K562 (cell line): ENCODE results near the gene NUDT22. TPM values are rescaled to one million over a fixed set of nuclear protein-coding genes. Genes with fewer than 3 reads are reported as not detected.

Experiments used
- ADNP ChIP-seq: fragments of 200-800 bp; sonication (Bioruptor generic); IDR thresholded peaks from 2 replicates; pipeline ENCODE4 v1.6.1; 2016; ENCODE audit warnings: missing genetic modification characterization, missing compliant biosample characterization
- ESRRA ChIP-seq: fragments of 450-650 bp; IDR thresholded peaks from 2 replicates; pipeline ENCODE4 v1.6.1; 2014; ENCODE audit warnings: low read depth, mild to moderate bottlenecking, moderate library complexity, borderline replicate concordance
- GTF2E2 ChIP-seq: fragments of 200-800 bp; sonication (Bioruptor generic); IDR thresholded peaks from 2 replicates; pipeline ENCODE4 v1.6.1; 2016; ENCODE audit warnings: missing genetic modification characterization, missing compliant biosample characterization
- JUN ChIP-seq, 2 experiments: sonication (generic) in 1 of 2; formaldehyde crosslinking in 1 of 2; IDR thresholded peaks; 2 replicates each; pipeline versions ENCODE4 v1.6.1 to v1.8.0; 2012 to 2022; ENCODE audit warnings: borderline replicate concordance in 2 of 2, mild to moderate bottlenecking in 2 of 2, improper control_type of control experiment in 1 of 2, low read depth in 1 of 2, low read length in 1 of 2, missing genetic modification reagents in 1 of 2
- KAT7 ChIP-seq: sonication (generic); formaldehyde crosslinking; IDR thresholded peaks from 2 replicates; pipeline ENCODE4 v1.8.0; 2022; ENCODE audit warnings: missing genetic modification reagents, mild to moderate bottlenecking, borderline replicate concordance
- KDM1A ChIP-seq, 2 experiments: fragments of 450-650 bp; IDR thresholded peaks; 2 replicates each; pipeline ENCODE4 v1.6.1; 2016; ENCODE audit warnings: mild to moderate bottlenecking in 2 of 2
- MYNN ChIP-seq, 2 experiments: sonication (generic); formaldehyde crosslinking in 1 of 2; IDR thresholded peaks; 2 replicates each; pipeline versions ENCODE4 v1.5.0 to v1.6.1; 2016 to 2020; ENCODE audit warnings: antibody characterized with exemption in 1 of 2, missing genetic modification reagents in 1 of 2
- NR2C1 ChIP-seq, 2 experiments: fragments of 450-650 bp; IDR thresholded peaks; 2 replicates each; pipeline ENCODE4 v1.6.1; 2017; ENCODE audit warnings: mild to moderate bottlenecking in 2 of 2, antibody characterized with exemption in 1 of 2, inconsistent platforms in 1 of 2, missing compliant biosample characterization in 1 of 2, missing genetic modification characterization in 1 of 2
- PATZ1 ChIP-seq: fragments of 250-450 bp; sonication (Bioruptor Pico); IDR thresholded peaks from 2 replicates; pipeline ENCODE4 v1.5.0; 2020; ENCODE audit warnings: mild to moderate bottlenecking, borderline replicate concordance
- SIN3A ChIP-seq, 2 experiments: fragments of 150-350 bp in 1 of 2; IDR thresholded peaks; 2 replicates each; pipeline ENCODE4 v1.6.1; 2011 to 2016; ENCODE audit warnings: borderline replicate concordance in 2 of 2, low read depth in 2 of 2, low read length in 2 of 2, mild to moderate bottlenecking in 2 of 2, moderate library complexity in 2 of 2; ENCODE audit not compliant: control insufficient read depth in 1 of 2
- SIN3B ChIP-seq: fragments of 450-650 bp; IDR thresholded peaks from 2 replicates; pipeline ENCODE4 v1.6.1; 2017; ENCODE audit warnings: low read depth, mild to moderate bottlenecking, moderate library complexity
- SRSF1 ChIP-seq: fragments of 200-400 bp; formaldehyde crosslinking; IDR thresholded peaks from 2 replicates; pipeline ENCODE4 v1.6.1; 2017; ENCODE audit warnings: mild to moderate bottlenecking, low read depth, low read length, moderate library complexity
- TEAD4 ChIP-seq, 2 experiments: sonication (generic) in 1 of 2; formaldehyde crosslinking in 1 of 2; IDR thresholded peaks; 2 replicates each; pipeline versions ENCODE4 v1.6.1 to v1.8.0; 2012 to 2022; ENCODE audit warnings: borderline replicate concordance in 1 of 2, inconsistent platforms in 1 of 2, low read length in 1 of 2, mild to moderate bottlenecking in 1 of 2, missing genetic modification reagents in 1 of 2
- ZBTB7A ChIP-seq: IDR thresholded peaks from 2 replicates; pipeline ENCODE4 v1.6.1; 2011; ENCODE audit warnings: low read depth, mild to moderate bottlenecking, low read length, moderate library complexity, borderline replicate concordance; ENCODE audit not compliant: control insufficient read depth
- ZFPM2 ChIP-seq: fragments of 250-450 bp; sonication (Bioruptor Pico); IDR thresholded peaks from 2 replicates; pipeline ENCODE4 v1.5.1; 2022; ENCODE audit warnings: mild to moderate bottlenecking
- ZNF217 ChIP-seq: sonication (generic); formaldehyde crosslinking; IDR thresholded peaks from 2 replicates; pipeline ENCODE4 v1.8.0; 2022; ENCODE audit warnings: mild to moderate bottlenecking, missing genetic modification reagents
- ZNF3 ChIP-seq: fragments of 250-450 bp; sonication (Bioruptor Pico); IDR thresholded peaks from 2 replicates; pipeline ENCODE4 v1.5.0; 2021; ENCODE audit warnings: mild to moderate bottlenecking, moderate library complexity
- ZNF436 ChIP-seq: fragments of 250-450, 450-650 bp; sonication (Bioruptor Pico); formaldehyde crosslinking; IDR thresholded peaks from 2 replicates; pipeline ENCODE4 v1.7.0; 2020; ENCODE audit warnings: mild to moderate bottlenecking
- polyA plus RNA-seq, 8 experiments: library from polyadenylated mRNA; depleted of rRNA in 4 of 8; stranded (reverse) in 5 of 8; unstranded in 3 of 8; fragments of >200 nt; fragmentation: Nextera tagmentation in 2 of 8; fragmentation: Illumina TruSeq in 1 of 8; extraction: Ambion mirVana in 2 of 8; extraction: Trizol in 1 of 8; gene quantifications; 2 replicates each; pipeline versions ENCODE4 v1.2.1 to v1.2.3, GENCODE V29; 2011 to 2014; ENCODE audit warnings: inconsistent platforms in 1 of 8, missing spikeins in 1 of 8
- total RNA-seq, 7 experiments: library from RNA; depleted of rRNA in 6 of 7; stranded (reverse); fragments of >200 nt in 6 of 7; fragmentation: Illumina TruSeq in 2 of 7; extraction: Trizol in 2 of 7; gene quantifications; 2 replicates each; pipeline versions ENCODE4 v1.2.1 to v1.2.3, GENCODE V29; 2011 to 2021; ENCODE audit warnings: low replicate concordance in 1 of 7
- TF ChIP-seq, protein P1 (sequence below): fragments of 250-450 bp; sonication (Bioruptor Pico); IDR thresholded peaks from 2 replicates; pipeline ENCODE4 v1.8.0; 2021; ENCODE audit warnings: borderline replicate concordance, mild to moderate bottlenecking, moderate library complexity; ENCODE audit not compliant: poor library complexity, severe bottlenecking
- TF ChIP-seq, protein P2 (sequence below): sonication (generic); formaldehyde crosslinking; IDR thresholded peaks from 2 replicates; pipeline ENCODE4 v1.8.0; 2022; ENCODE audit warnings: mild to moderate bottlenecking, missing genetic modification reagents, borderline replicate concordance

Gene NUDT22
- total and polyA plus RNA-seq, 9 of the 15 experiments (the other 6 are each of a cell fraction or from before 2014, with no cell fraction given): 6.3 to 92.6 (median 37.4) TPM

- no peak for TF ChIP-seq SIN3A (IDR thresholded peaks at IDR 0.05; ENCODE audit: borderline replicate concordance in 2 of 2, control insufficient read depth in 1 of 2, low read depth in 2 of 2, low read length in 2 of 2)
- peak; percentile 78 for TF ChIP-seq MYNN (IDR thresholded peaks at IDR 0.05)
- no peak for TF ChIP-seq MYNN (CRISPR knock-in tag; IDR thresholded peaks at IDR 0.05)
- TF ChIP-seq SRSF1: no peak
- TF ChIP-seq ZNF217 (CRISPR knock-in tag): no peak
- no peak for TF ChIP-seq NR2C1 (IDR thresholded peaks at IDR 0.05)
- peak; percentile 70 for TF ChIP-seq NR2C1 (tag; IDR thresholded peaks at IDR 0.05)
- TF ChIP-seq TEAD4 (IDR thresholded peaks at IDR 0.05; ENCODE audit: low read length): no peak; the same call in 1 of the 2 replicates
- TF ChIP-seq TEAD4 (CRISPR knock-in tag; IDR thresholded peaks at IDR 0.05; ENCODE audit: borderline replicate concordance): 0 out of 2 replicates have a peak, but pooled peaks have one; percentile 36
- peak; percentile 53; the same call in 1 of the 2 replicates for TF ChIP-seq GTF2E2 (tag)
- TF ChIP-seq KDM1A (IDR thresholded peaks at IDR 0.05): peak; percentile 29 to 57; a peak in 1 of 4 replicates
- TF ChIP-seq ZFPM2: 0 out of 2 replicates have a peak, but pooled peaks have one; percentile 14
- TF ChIP-seq KAT7 (CRISPR knock-in tag): peak; percentile 82; the same call in 1 of the 2 replicates
- TF ChIP-seq, protein P1, sequence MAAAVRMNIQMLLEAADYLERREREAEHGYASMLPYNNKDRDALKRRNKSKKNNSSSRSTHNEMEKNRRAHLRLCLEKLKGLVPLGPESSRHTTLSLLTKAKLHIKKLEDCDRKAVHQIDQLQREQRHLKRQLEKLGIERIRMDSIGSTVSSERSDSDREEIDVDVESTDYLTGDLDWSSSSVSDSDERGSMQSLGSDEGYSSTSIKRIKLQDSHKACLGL: no peak
- 0 out of 2 replicates have a peak, but pooled peaks have one; percentile 10 for TF ChIP-seq SIN3B
- TF ChIP-seq PATZ1: peak; percentile 57; the same call in 1 of the 2 replicates
- peak; percentile 83 for TF ChIP-seq ESRRA
- TF ChIP-seq ZNF436: peak; percentile 99
- peak; percentile 54; the same call in 1 of the 2 replicates for TF ChIP-seq ADNP
- TF ChIP-seq JUN (IDR thresholded peaks at IDR 0.05; ENCODE audit: borderline replicate concordance, low read depth, low read length): peak; percentile 17; the same call in 1 of the 2 replicates
- no peak for TF ChIP-seq JUN (CRISPR knock-in tag; IDR thresholded peaks at IDR 0.05; ENCODE audit: borderline replicate concordance)
- TF ChIP-seq ZBTB7A: peak; percentile 48; the same call in 1 of the 2 replicates
- TF ChIP-seq, protein P2, sequence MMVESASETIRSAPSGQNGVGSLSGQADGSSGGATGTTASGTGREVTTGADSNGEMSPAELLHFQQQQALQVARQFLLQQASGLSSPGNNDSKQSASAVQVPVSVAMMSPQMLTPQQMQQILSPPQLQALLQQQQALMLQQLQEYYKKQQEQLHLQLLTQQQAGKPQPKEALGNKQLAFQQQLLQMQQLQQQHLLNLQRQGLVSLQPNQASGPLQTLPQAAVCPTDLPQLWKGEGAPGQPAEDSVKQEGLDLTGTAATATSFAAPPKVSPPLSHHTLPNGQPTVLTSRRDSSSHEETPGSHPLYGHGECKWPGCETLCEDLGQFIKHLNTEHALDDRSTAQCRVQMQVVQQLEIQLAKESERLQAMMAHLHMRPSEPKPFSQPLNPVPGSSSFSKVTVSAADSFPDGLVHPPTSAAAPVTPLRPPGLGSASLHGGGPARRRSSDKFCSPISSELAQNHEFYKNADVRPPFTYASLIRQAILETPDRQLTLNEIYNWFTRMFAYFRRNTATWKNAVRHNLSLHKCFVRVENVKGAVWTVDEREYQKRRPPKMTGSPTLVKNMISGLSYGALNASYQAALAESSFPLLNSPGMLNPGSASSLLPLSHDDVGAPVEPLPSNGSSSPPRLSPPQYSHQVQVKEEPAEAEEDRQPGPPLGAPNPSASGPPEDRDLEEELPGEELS (CRISPR knock-in tag): 0 out of 2 replicates have a peak, but pooled peaks have one; percentile 6
- TF ChIP-seq ZNF3 (CRISPR knock-in tag): 0 out of 2 replicates have a peak, but pooled peaks have one; percentile 16
Observed at GRCh38 chr11:64268893-64269539, 42.9 kb downstream of the NUDT22 start (continued).
